ENCODE results near the gene ARSI.
A peak's percentile ranks its signal among the peaks of the same experiment; 100 is the strongest.

ARSI gene

GRCh38 chr5:150277043-150277442, 25.7 kb downstream of the ARSI start:
- in situ Hi-C loops (cut with HindIII; ENCODE audit: low pct_unique_long_range_greater_than_20kb, low sequenced_read_pairs): no loop called here
- no peak for DNase-seq (ENCODE audit: low read depth in 1 of 2, low spot score in 1 of 2)
- TF ChIP-seq JUND (IDR thresholded peaks at IDR 0.05; ENCODE audit: low read depth): no peak

GRCh38 chr5:150274811-150275210, 27.9 kb downstream of the ARSI start:
- no peak for TF ChIP-seq JUND (IDR thresholded peaks at IDR 0.05; ENCODE audit: low read depth)
- in situ Hi-C loops (cut with HindIII; ENCODE audit: low pct_unique_long_range_greater_than_20kb, low sequenced_read_pairs): no loop called here
- no peak for DNase-seq (ENCODE audit: low read depth in 1 of 2, low spot score in 1 of 2)

GRCh38 chr5:150272531-150272930, 30.2 kb downstream of the ARSI start:
- peak; percentile 66 to 67 for DNase-seq (ENCODE audit: low read depth in 1 of 2, low spot score in 1 of 2)
- TF ChIP-seq JUND (IDR thresholded peaks at IDR 0.05; ENCODE audit: low read depth): no peak
- in situ Hi-C loops (cut with HindIII; ENCODE audit: low pct_unique_long_range_greater_than_20kb, low sequenced_read_pairs): no loop called here

GRCh38 chr5:150271923-150272322, 30.8 kb downstream of the ARSI start:
- in situ Hi-C loops (cut with HindIII; ENCODE audit: low pct_unique_long_range_greater_than_20kb, low sequenced_read_pairs): no loop called here
- TF ChIP-seq JUND (IDR thresholded peaks at IDR 0.05; ENCODE audit: low read depth): no peak
- DNase-seq (ENCODE audit: low read depth in 1 of 2, low spot score in 1 of 2): peak in 1 of 2 experiments; percentile 24

GRCh38 chr5:150271296-150271692, 31.4 kb downstream of the ARSI start:
- in situ Hi-C loops (cut with HindIII; ENCODE audit: low pct_unique_long_range_greater_than_20kb, low sequenced_read_pairs): no loop called here
- no peak for TF ChIP-seq JUND (IDR thresholded peaks at IDR 0.05; ENCODE audit: low read depth)
- no peak for DNase-seq (ENCODE audit: low read depth in 1 of 2, low spot score in 1 of 2)

GRCh38 chr5:150270541-150271295, 32.0 kb downstream of the ARSI start:
- no peak for TF ChIP-seq JUND (IDR thresholded peaks at IDR 0.05; ENCODE audit: low read depth)
- no peak for DNase-seq (ENCODE audit: low read depth in 1 of 2, low spot score in 1 of 2)
- in situ Hi-C loops (cut with HindIII; ENCODE audit: low pct_unique_long_range_greater_than_20kb, low sequenced_read_pairs): no loop called here

GRCh38 chr5:150266871-150267291, 35.8 kb downstream of the ARSI start:
- no peak for DNase-seq (ENCODE audit: low read depth in 1 of 2, low spot score in 1 of 2)
- in situ Hi-C loops (cut with HindIII; ENCODE audit: low pct_unique_long_range_greater_than_20kb, low sequenced_read_pairs): no loop called here
- no peak for TF ChIP-seq JUND (IDR thresholded peaks at IDR 0.05; ENCODE audit: low read depth)

GRCh38 chr5:150265870-150266383, 36.8 kb downstream of the ARSI start:
- in situ Hi-C loops (cut with HindIII; ENCODE audit: low pct_unique_long_range_greater_than_20kb, low sequenced_read_pairs): no loop called here
- DNase-seq (ENCODE audit: low read depth in 1 of 2, low spot score in 1 of 2): no peak
- TF ChIP-seq JUND (IDR thresholded peaks at IDR 0.05; ENCODE audit: low read depth): no peak

GRCh38 chr5:150264667-150265603, 37.8 kb downstream of the ARSI start:
- DNase-seq (ENCODE audit: low read depth in 1 of 2, low spot score in 1 of 2): no peak
- in situ Hi-C loops (cut with HindIII; ENCODE audit: low pct_unique_long_range_greater_than_20kb, low sequenced_read_pairs): no loop called here
- no peak for TF ChIP-seq JUND (IDR thresholded peaks at IDR 0.05; ENCODE audit: low read depth)

GRCh38 chr5:150263801-150264621, 38.7 kb downstream of the ARSI start:
- in situ Hi-C loops (cut with HindIII; ENCODE audit: low pct_unique_long_range_greater_than_20kb, low sequenced_read_pairs): no loop called here
- no peak for TF ChIP-seq JUND (IDR thresholded peaks at IDR 0.05; ENCODE audit: low read depth)
- DNase-seq (ENCODE audit: low read depth in 1 of 2, low spot score in 1 of 2): peak; percentile 42 to 44

- in situ Hi-C loops (cut with HindIII; ENCODE audit: low pct_unique_long_range_greater_than_20kb, low sequenced_read_pairs): no loop called here
- DNase-seq (ENCODE audit: low read depth in 1 of 2, low spot score in 1 of 2): no peak
- TF ChIP-seq JUND (IDR thresholded peaks at IDR 0.05; ENCODE audit: low read depth): no peak
Measured at GRCh38 chr5:150263375-150263775, 39.3 kb downstream of the ARSI start.

- TF ChIP-seq JUND (IDR thresholded peaks at IDR 0.05; ENCODE audit: low read depth): no peak
- no peak for DNase-seq (ENCODE audit: low read depth in 1 of 2, low spot score in 1 of 2)
- in situ Hi-C loops (cut with HindIII; ENCODE audit: low pct_unique_long_range_greater_than_20kb, low sequenced_read_pairs): no loop called here
Measured at GRCh38 chr5:150262502-150262901, 40.2 kb downstream of the ARSI start.
